ENCODE measurements around the gene CNTN5.

GRCh38 chr11:100232006-100232405 lies 1211.3 kb downstream of the CNTN5 start:
- TF ChIP-seq, protein P1, sequence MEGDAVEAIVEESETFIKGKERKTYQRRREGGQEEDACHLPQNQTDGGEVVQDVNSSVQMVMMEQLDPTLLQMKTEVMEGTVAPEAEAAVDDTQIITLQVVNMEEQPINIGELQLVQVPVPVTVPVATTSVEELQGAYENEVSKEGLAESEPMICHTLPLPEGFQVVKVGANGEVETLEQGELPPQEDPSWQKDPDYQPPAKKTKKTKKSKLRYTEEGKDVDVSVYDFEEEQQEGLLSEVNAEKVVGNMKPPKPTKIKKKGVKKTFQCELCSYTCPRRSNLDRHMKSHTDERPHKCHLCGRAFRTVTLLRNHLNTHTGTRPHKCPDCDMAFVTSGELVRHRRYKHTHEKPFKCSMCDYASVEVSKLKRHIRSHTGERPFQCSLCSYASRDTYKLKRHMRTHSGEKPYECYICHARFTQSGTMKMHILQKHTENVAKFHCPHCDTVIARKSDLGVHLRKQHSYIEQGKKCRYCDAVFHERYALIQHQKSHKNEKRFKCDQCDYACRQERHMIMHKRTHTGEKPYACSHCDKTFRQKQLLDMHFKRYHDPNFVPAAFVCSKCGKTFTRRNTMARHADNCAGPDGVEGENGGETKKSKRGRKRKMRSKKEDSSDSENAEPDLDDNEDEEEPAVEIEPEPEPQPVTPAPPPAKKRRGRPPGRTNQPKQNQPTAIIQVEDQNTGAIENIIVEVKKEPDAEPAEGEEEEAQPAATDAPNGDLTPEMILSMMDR (IDR thresholded peaks at IDR 0.05), result no peak
- TF ChIP-seq POLR2A (IDR thresholded peaks at IDR 0.05), result no peak

Measured in esophagus squamous epithelium (tissue), 4 donors.